ENCODE measurements around the gene DBNDD1. TPM values are rescaled to one million over a fixed set of nuclear protein-coding genes. Genes with fewer than 3 reads are reported as not detected.

Gene DBNDD1, protein sequence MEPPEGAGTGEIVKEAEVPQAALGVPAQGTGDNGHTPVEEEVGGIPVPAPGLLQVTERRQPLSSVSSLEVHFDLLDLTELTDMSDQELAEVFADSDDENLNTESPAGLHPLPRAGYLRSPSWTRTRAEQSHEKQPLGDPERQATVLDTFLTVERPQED
- total RNA-seq, result under 0.01 and 0.53 TPM in 2 replicates

DNA sequence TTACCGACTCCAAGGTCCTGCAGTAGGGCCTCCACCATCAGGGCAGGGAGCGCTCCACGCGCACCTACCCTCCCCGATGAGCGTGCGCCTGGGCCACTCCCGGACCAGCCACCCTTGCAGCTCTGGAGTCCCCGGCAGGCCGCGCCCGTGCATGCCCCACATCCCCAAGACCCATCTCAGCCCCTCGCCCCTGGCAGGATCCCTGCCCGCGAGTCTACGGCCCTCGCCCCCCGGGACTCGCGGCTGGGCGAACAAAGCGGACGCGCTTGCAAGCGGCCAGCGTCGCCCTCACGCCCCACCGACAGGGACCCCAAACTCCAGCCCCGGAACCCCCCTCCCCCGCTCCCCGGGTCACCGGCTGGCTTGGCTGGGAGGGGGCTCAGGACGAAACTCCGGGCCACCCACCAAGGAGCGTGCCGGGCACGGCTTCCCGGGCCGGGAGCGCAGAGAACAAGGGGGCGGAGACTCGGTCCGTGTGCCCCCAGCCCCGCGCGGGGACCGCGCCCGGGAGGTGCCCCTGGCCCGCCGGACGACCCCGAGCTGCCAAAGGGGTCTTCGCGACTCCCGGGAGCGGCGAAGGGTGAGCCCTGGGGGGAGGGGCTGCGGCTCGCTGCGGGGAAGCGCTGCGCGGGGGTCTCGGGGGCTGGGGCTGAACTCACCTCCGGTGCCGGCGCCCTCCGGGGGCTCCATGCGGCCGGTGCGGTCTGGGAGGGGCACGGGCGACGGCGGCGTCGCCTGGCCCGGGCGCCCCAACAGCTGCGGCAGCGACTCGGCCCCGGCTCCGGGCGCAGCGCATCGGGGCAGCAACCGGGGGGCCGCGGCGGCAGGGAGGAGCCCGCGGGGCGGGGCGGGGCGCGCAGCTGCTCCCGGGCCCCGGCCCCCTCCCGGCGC, at the start of gene DBNDD1:
Gene DBNDD1 (minus strand): TSS at position 805 of the 891 bp plus-strand sequence. CDS start 115 bp downstream, at position 690.

Other genes with a start within 250 kb of the DBNDD1 start
- 14.4 and 26.9 TPM in 2 replicates for gene FANCA, start 202.8 kb downstream of the DBNDD1 start, total RNA-seq
- gene SPIRE2, start 191.0 kb downstream of the DBNDD1 start, total RNA-seq, result 1.6 and 4.0 TPM in 2 replicates
- gene TCF25, start 145.9 kb downstream of the DBNDD1 start, total RNA-seq, result 142 and 146 TPM in 2 replicates
- gene MC1R, start 100.6 kb downstream of the DBNDD1 start, total RNA-seq, result 10.8 and 11.0 TPM in 2 replicates
- gene TUBB3, start 96.1 kb downstream of the DBNDD1 start, total RNA-seq, result 365 and 394 TPM in 2 replicates
- gene DEF8, start 70.7 kb downstream of the DBNDD1 start, total RNA-seq, result 95.7 and 135 TPM in 2 replicates
- gene PRDM7, start 57.9 kb upstream of the DBNDD1 start, total RNA-seq, result not detected in 2 replicates